ENCODE results near the gene MPND.

MPND gene

GRCh38 chr19:4343370-4344307 lies at the start of gene MPND:
TSS of gene MPND (plus strand) at chr19:4343562. CDS start at chr19:4343594, 32 bp downstream.
- peak; percentile 91 to 94 for DNase-seq

- DNase-seq: no peak
Measured at GRCh38 chr19:4294389-4294788, 49.0 kb upstream of the MPND start.

- DNase-seq: no peak
Measured at GRCh38 chr19:4295972-4296771, 47.2 kb upstream of the MPND start.

- no peak for DNase-seq
Measured at GRCh38 chr19:4297901-4298809, 45.2 kb upstream of the MPND start.

GRCh38 chr19:4298810-4299550 lies 44.4 kb upstream of the MPND start:
- DNase-seq: no peak

- DNase-seq: no peak
Measured at GRCh38 chr19:4300589-4300988, 42.8 kb upstream of the MPND start.

- no peak for DNase-seq
Measured at GRCh38 chr19:4301590-4302242, 41.6 kb upstream of the MPND start.

- no peak for DNase-seq
Measured at GRCh38 chr19:4302243-4302640, 41.1 kb upstream of the MPND start, which contains the start of gene TMIGD2. TSS of gene TMIGD2 (minus strand) at chr19:4302389. CDS start at chr19:4302385, 4 bp downstream.

GRCh38 chr19:4303819-4304537 lies 39.4 kb upstream of the MPND start:
- no peak for DNase-seq

GRCh38 chr19:4304538-4305256 lies 38.7 kb upstream of the MPND start, which contains the start of gene FSD1:
TSS of gene FSD1 (plus strand) at chr19:4304598. CDS start at chr19:4304747, 149 bp downstream.
- DNase-seq: peak; percentile 43 to 52

GRCh38 chr19:4305257-4305612 lies 38.1 kb upstream of the MPND start:
- DNase-seq: no peak

- DNase-seq: no peak
Measured at GRCh38 chr19:4305659-4306058, 37.7 kb upstream of the MPND start.

GRCh38 chr19:4310247-4311121 lies 32.9 kb upstream of the MPND start:
- no peak for DNase-seq

GRCh38 chr19:4313847-4314490 lies 29.4 kb upstream of the MPND start:
- DNase-seq: no peak

GRCh38 chr19:4316956-4317355 lies 26.4 kb upstream of the MPND start:
- no peak for DNase-seq

GRCh38 chr19:4318460-4318859 lies 24.9 kb upstream of the MPND start:
- DNase-seq: no peak

GRCh38 chr19:4319067-4319718 lies 24.2 kb upstream of the MPND start:
- DNase-seq: no peak

GRCh38 chr19:4320419-4320818 lies 22.9 kb upstream of the MPND start:
- no peak for DNase-seq

All from activated CD4-positive, alpha-beta T cell treated with anti-CD3 and anti-CD28 coated beads for 4 hours (primary cell).